ENCODE results near the gene XPNPEP3.

DNA sequence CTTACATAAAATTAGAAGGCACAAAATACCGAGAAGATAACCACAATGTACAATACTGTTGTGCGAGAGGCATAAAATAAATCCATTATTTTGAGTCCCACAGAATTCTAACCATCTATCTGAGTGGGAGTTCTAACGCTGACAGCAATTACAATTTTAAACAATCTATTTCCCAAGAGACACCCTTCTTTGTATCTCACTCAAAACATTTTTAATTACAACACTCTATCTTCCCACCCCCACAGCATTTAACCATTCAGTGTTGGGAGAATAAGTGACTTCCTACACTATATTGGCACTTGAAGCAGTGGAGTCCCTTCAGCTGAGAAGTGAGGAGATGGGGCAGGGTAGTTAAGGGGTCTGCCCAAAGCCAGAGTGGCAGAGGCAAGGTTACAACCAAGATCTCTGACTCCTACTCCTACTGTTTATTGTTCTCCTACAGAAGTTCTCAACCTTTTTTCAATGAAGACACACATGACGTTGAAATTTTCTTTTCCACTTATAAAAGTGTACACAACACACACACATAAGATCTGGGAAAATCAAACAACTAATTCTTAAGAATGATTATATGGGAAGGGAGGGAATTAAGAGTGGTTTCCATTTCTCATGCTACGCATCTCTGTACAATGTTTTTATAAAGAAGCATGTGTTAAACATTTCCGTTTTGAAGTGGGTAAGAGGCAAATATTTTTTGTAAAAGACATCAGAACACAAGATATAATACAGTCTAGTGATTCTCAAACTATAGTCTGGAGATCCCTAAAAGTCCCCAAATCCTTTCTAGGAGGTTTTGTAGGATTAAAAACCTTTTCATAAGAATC, 48.7 kb upstream of the XPNPEP3 start:
- TF ChIP-seq CTCF (IDR thresholded peaks at IDR 0.05) (no peak), POLR2A (IDR thresholded peaks at IDR 0.05) (no peak)
